Right atrium auricular region (tissue), 2 donors: ENCODE measurements around the gene CTSE. TPM values are rescaled to one million over a fixed set of nuclear protein-coding genes. Genes with fewer than 3 reads are reported as not detected.
A peak's percentile ranks its signal among the peaks of the same experiment; 100 is the strongest.

Source experiments
- DNase-seq: peaks from one replicate; pipeline ENCODE4 v3.0.0-alpha.2; 2019; ENCODE audit warnings: low spot score
- H3K27ac ChIP-seq, 2 donors: fragments of 200-600 bp; sonication (generic); 1 replicate in 1 of 2; 2 replicates in 1 of 2; pipeline ENCODE4 v1.5.1; 2016 to 2019
- H3K27me3 ChIP-seq, 2 donors: fragments of 200-600 bp; sonication (generic); one replicate each; pipeline versions ENCODE4 v1.5.1 to v1.6.0; 2017 to 2019
- H3K36me3 ChIP-seq: fragments of 200-600 bp; sonication (generic); one replicate; pipeline ENCODE4 v1.5.1; 2016
- H3K4me1 ChIP-seq, 2 donors: fragments of 200-600 bp; sonication (generic); one replicate each; pipeline versions ENCODE4 v1.5.1 to v1.6.0; 2017 to 2019
- H3K4me3 ChIP-seq, 2 donors: fragments of 200-600 bp; sonication (generic); 1 replicate in 1 of 2; 2 replicates in 1 of 2; pipeline ENCODE4 v1.5.1; 2017 to 2019; ENCODE audit warnings: mild to moderate bottlenecking in 1 of 2, moderate library complexity in 1 of 2
- H3K9me3 ChIP-seq, 2 donors: fragments of 200-600 bp; sonication (generic); one replicate each; pipeline ENCODE4 v1.5.1; 2019
- CTCF ChIP-seq, 2 donors: fragments of 200-600 bp; sonication (generic); IDR thresholded peaks; one replicate each; pipeline ENCODE4 v1.5.1; 2019; ENCODE audit warnings: antibody characterized with exemption in 2 of 2
- total RNA-seq, 2 donors: library from RNA; depleted of rRNA; stranded (reverse); fragments of >200 nt; gene quantifications; one replicate each; pipeline ENCODE4 v1.1.0, GENCODE V29; 2016

CTSE gene
- total RNA-seq, 2 donors from 2014 or later, result 1.1 TPM; not detected in 1

DNA sequence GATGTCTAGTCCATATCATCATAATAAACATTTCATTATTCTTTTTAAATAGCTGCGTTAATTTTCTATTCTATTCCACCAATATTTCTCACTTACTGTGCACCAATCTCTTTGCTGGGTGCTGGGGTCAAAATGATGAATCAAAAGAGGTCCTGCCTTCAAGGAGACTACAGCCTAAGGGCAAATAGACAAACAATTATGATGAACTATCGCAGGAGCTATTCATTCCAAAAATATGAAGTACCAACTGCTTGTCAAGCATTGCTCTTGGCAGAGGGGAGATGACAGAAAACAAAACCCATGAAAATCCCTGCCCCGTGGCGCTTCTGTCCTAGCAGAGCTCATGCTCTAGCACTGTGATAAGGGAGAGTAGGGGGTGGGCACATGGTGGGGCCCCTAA lies 51.6 kb downstream of the CTSE start:
- H3K27ac ChIP-seq, result peak overlapping the region in 1 of 2 donors; percentile 44
- H3K27me3 ChIP-seq, result no peaks in the 10 kb centered on the region
- no peak for DNase-seq

GRCh38 chr1:205971082-205971481 lies 52.6 kb downstream of the CTSE start:
- Histone ChIP-seq H3K4me3 (no peak overlapping the region), H3K36me3 (no peaks in the 10 kb centered on the region), H3K4me1 (peaks cover 0 to 20% of the 10 kb centered on the region in 2 donors), H3K9me3 (no peaks in the 10 kb centered on the region), H3K27ac (peak overlapping the region in 1 of 2 donors; percentile 23), H3K27me3 (no peaks in the 10 kb centered on the region)
- DNase-seq, result no peak
- TF ChIP-seq CTCF (IDR thresholded peaks at IDR 0.05), result no peak

More for the DNA sequence above, 51.6 kb downstream of the CTSE start:
- Histone ChIP-seq H3K36me3 (no peaks in the 10 kb centered on the region), H3K9me3 (no peaks in the 10 kb centered on the region), H3K4me1 (peaks cover 0 to 30% of the 10 kb centered on the region in 2 donors), H3K4me3 (no peak overlapping the region)
- no peak for TF ChIP-seq CTCF (IDR thresholded peaks at IDR 0.05)

GRCh38 chr1:205970486-205970885 lies 53.2 kb downstream of the CTSE start:
- TF ChIP-seq CTCF (IDR thresholded peaks at IDR 0.05), result no peak

GRCh38 chr1:205969229-205969628 lies 54.5 kb downstream of the CTSE start:
- Histone ChIP-seq H3K4me1 (peaks cover 0 to 9% of the 10 kb centered on the region in 2 donors), H3K36me3 (no peaks in the 10 kb centered on the region), H3K27me3 (no peaks in the 10 kb centered on the region), H3K27ac (no peak overlapping the region), H3K9me3 (no peaks in the 10 kb centered on the region), H3K4me3 (no peak overlapping the region)
- DNase-seq, result no peak
- TF ChIP-seq CTCF (IDR thresholded peaks at IDR 0.05), result no peak

More at GRCh38 chr1:205970486-205970885, 53.2 kb downstream of the CTSE start:
- Histone ChIP-seq H3K27me3 (no peaks in the 10 kb centered on the region), H3K36me3 (no peaks in the 10 kb centered on the region), H3K27ac (no peak overlapping the region), H3K4me3 (no peak overlapping the region), H3K9me3 (no peaks in the 10 kb centered on the region), H3K4me1 (peaks cover 0 to 14% of the 10 kb centered on the region in 2 donors)
- no peak for DNase-seq

DNA sequence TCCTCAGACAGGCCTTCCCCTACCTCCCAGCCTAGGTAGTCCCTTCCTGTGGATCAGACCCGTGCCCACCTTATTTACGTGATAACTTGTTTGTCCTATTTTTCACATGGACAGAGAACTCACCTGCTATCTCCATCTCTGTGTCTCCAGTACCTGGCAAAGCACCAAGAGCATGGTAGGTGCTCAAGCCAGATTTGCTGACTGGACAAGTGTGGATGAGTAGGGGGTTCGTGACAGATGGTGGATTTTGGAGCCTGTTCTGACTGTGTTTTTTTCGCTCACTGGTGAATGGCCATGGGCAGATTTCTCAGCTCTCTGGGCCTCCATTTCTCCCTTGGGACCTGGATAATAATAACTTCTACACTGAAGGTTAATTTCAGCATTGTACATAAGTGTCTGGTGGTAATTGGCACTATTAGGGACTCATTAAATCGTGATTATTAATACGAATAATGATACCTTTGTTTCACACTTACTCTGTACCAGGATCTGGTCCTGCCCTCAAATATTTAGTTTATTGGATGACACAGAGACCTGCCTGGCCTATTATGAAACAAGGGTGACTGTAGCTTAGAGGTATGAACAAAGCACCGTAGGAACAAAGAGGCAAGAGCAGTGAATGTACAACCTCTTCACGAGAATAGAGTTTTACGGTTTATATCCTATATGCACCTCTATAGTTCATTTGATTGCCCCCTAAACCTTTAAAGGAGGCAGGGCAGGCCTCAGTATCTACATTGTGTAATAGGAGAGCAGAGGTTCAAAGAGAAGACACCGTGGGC lies 56.0 kb downstream of the CTSE start:
- TF ChIP-seq CTCF (IDR thresholded peaks at IDR 0.05), result no peak
- no peak for DNase-seq

More for the DNA sequence above, 56.0 kb downstream of the CTSE start:
- Histone ChIP-seq H3K4me1 (peaks cover 0 to 13% of the 10 kb centered on the region in 2 donors), H3K27me3 (no peaks in the 10 kb centered on the region), H3K4me3 (no peak overlapping the region), H3K9me3 (no peaks in the 10 kb centered on the region), H3K36me3 (no peaks in the 10 kb centered on the region), H3K27ac (no peak overlapping the region)
